Fibroblast of the aortic adventitia (primary cell): Measurements from ENCODE around the gene VRK3. TPM values are rescaled to one million over a fixed set of nuclear protein-coding genes. Genes with fewer than 3 reads are reported as not detected.

Experiments used
- DNase-seq: peaks from one replicate; pipeline ENCODE4 v3.0.0-alpha.2; 2010; ENCODE audit warnings: low read depth
- H3K4me3 ChIP-seq: 2 replicates; pipeline ENCODE4 v1.5.1; 2011; ENCODE audit warnings: low read depth, mild to moderate bottlenecking, control low read depth, low read length, moderate library complexity
- CTCF ChIP-seq: IDR thresholded peaks from 2 replicates; pipeline ENCODE4 v1.5.1; 2011; ENCODE audit warnings: mild to moderate bottlenecking, low read length, control low read depth, inconsistent platforms; ENCODE audit not compliant: insufficient read depth
- total RNA-seq: library from RNA; depleted of rRNA; stranded (reverse); fragments of >200 nt; gene quantifications from 2 replicates; pipeline ENCODE4 v1.2.3, GENCODE V29; 2012; ENCODE audit warnings: low replicate concordance

The VRK3 gene
- total RNA-seq, 1 donor, result 30.6 TPM

- H3K4me3 ChIP-seq, result no peak overlapping the region
- no peak for DNase-seq
- no peak for TF ChIP-seq CTCF
These were observed 84.7 kb downstream of the VRK3 start for GRCh38 chr19:49940482-49940791.

GRCh38 chr19:49939721-49940481 is 85.3 kb downstream of the VRK3 start:
- H3K4me3 ChIP-seq, result no peak overlapping the region
- no peak for DNase-seq
- no peak for TF ChIP-seq CTCF

GRCh38 chr19:49938662-49939061 is 86.5 kb downstream of the VRK3 start:
- no peak for DNase-seq
- no peak for TF ChIP-seq CTCF
- no peak overlapping the region for H3K4me3 ChIP-seq

- peak overlapping the region; percentile 5 for H3K4me3 ChIP-seq
- peak; percentile 95 for TF ChIP-seq CTCF
These were observed 87.3 kb downstream of the VRK3 start for GRCh38 chr19:49937750-49938381.

GRCh38 chr19:49936549-49936948 is 88.6 kb downstream of the VRK3 start:
- no peak overlapping the region for H3K4me3 ChIP-seq
- TF ChIP-seq CTCF, result no peak
- peak; percentile 27 for DNase-seq

More at GRCh38 chr19:49937750-49938381, 87.3 kb downstream of the VRK3 start:
- DNase-seq, result peak; percentile 73

GRCh38 chr19:49933643-49934042 is 91.5 kb downstream of the VRK3 start:
- TF ChIP-seq CTCF, result no peak
- peak overlapping the region; percentile 22 for H3K4me3 ChIP-seq
- DNase-seq, result no peak
